A549 (cell line): ENCODE data around the gene MPPED1. TPM values are rescaled to one million over a fixed set of nuclear protein-coding genes. Genes with fewer than 3 reads are reported as not detected.

ENCODE experiments used
- ATAC-seq, 2 experiments: fragments of 200-7000 bp in 1 of 2; fragments of >200 bp in 1 of 2; cut with Nextera tagmentation in 1 of 2; cut with Tn5 transposase in 1 of 2; 3 replicates each; pipeline versions ENCODE4 v1.8.0 to v1.9.1; 2018 to 2020; ENCODE audit warnings: mild to moderate bottlenecking in 1 of 2, moderate library complexity in 1 of 2
- CTCF ChIA-PET: fragments of 300-600 bp; sonication (Branson Sonifier 250); formaldehyde crosslinking; extraction: SDS; loops from one replicate; lab custom pipeline; 2021; ENCODE audit warnings: antibody characterized with exemption, inconsistent platforms; lab: Yijun Ruan, JAX
- POLR2A ChIA-PET: fragments of 350-600 bp; formaldehyde crosslinking; extraction: SDS; loops from one replicate; lab custom pipeline; 2021; ENCODE audit warnings: antibody characterized with exemption, inconsistent platforms; lab: Yijun Ruan, JAX
- DNase-seq, 2 experiments: peaks; one replicate each; pipeline versions ENCODE4 v3.0.0 to v3.0.0-alpha.2; 2011 to 2016; ENCODE audit warnings: low read depth in 1 of 2, low spot score in 1 of 2
- FAIRE-seq: peaks from 2 replicates; lab custom pipeline; 2011; peaks lifted over from hg19 to GRCh38; lab: Jason Lieb, UNC
- H3K27ac ChIP-seq, 2 experiments: fragments of >200 bp; sonication (Bioruptor Twin); formaldehyde crosslinking; 3 replicates each; pipeline ENCODE4 v1.5.1; 2016 to 2017
- H3K4me1 ChIP-seq: fragments of >200 bp; sonication (Bioruptor Twin); formaldehyde crosslinking; 3 replicates; pipeline ENCODE4 v1.6.1; 2016
- H3K4me2 ChIP-seq: fragments of >200 bp; sonication (Bioruptor Twin); formaldehyde crosslinking; 3 replicates; pipeline ENCODE4 v1.6.1; 2016
- H3K4me3 ChIP-seq: fragments of >200 bp; sonication (Bioruptor Twin); formaldehyde crosslinking; 3 replicates; pipeline ENCODE4 v1.5.1; 2016
- H3K9me3 ChIP-seq: fragments of >200 bp; sonication (Bioruptor Twin); formaldehyde crosslinking; 3 replicates; pipeline ENCODE4 v1.6.1; 2016
- CBX2 ChIP-seq: fragments of 200-600 bp; sonication (generic); IDR thresholded peaks from 2 replicates; pipeline ENCODE4 v1.6.1; 2016; ENCODE audit warnings: low read depth, mild to moderate bottlenecking, borderline replicate concordance
- CBX8 ChIP-seq: fragments of 200-600 bp; sonication (generic); IDR thresholded peaks from 2 replicates; pipeline ENCODE4 v1.6.1; 2016
- EHF ChIP-seq: fragments of 250-450 bp; sonication (Bioruptor Pico); IDR thresholded peaks from 2 replicates; pipeline ENCODE4 v1.5.0; 2020; ENCODE audit warnings: mild to moderate bottlenecking
- FOSB ChIP-seq: fragments of 250-450 bp; sonication (Bioruptor Pico); IDR thresholded peaks from 2 replicates; pipeline ENCODE4 v1.5.0; 2020; ENCODE audit warnings: mild to moderate bottlenecking, moderate library complexity
- FOSL2 ChIP-seq, 2 experiments: fragments of 450-650 bp in 1 of 2; fragments of >200 bp in 1 of 2; sonication (Bioruptor Twin) in 1 of 2; formaldehyde crosslinking; IDR thresholded peaks; 2 replicates each; pipeline versions ENCODE4 v1.5.0 to v1.6.1; 2016 to 2020; ENCODE audit warnings: mild to moderate bottlenecking in 1 of 2, moderate library complexity in 1 of 2
- FOXS1 ChIP-seq: fragments of 250-450 bp; sonication (Bioruptor Pico); IDR thresholded peaks from 2 replicates; pipeline ENCODE4 v1.5.0; 2020; ENCODE audit warnings: mild to moderate bottlenecking, moderate library complexity
- HDAC2 ChIP-seq: fragments of 200-600 bp; sonication (generic); IDR thresholded peaks from 2 replicates; pipeline ENCODE4 v1.6.1; 2016
- HOXA7 ChIP-seq: fragments of 250-450 bp; sonication (Bioruptor Pico); IDR thresholded peaks from 2 replicates; pipeline ENCODE4 v1.5.0; 2020; ENCODE audit warnings: mild to moderate bottlenecking, moderate library complexity
- KDM5A ChIP-seq: fragments of 200-600 bp; sonication (generic); IDR thresholded peaks from 2 replicates; pipeline ENCODE4 v1.6.1; 2016; ENCODE audit warnings: antibody characterized with exemption, mild to moderate bottlenecking
- MAFK ChIP-seq: fragments of 450-650 bp; IDR thresholded peaks from 2 replicates; pipeline ENCODE4 v1.6.1; 2014; ENCODE audit not compliant: partially characterized antibody
- NFE2L2 ChIP-seq: fragments of 150-350 bp; conservative IDR thresholded peaks from 2 replicates; pipeline ENCODE4 v1.6.1; 2014; ENCODE audit warnings: low read length
- NPAS2 ChIP-seq: fragments of 250-450 bp; sonication (Bioruptor Pico); IDR thresholded peaks from 2 replicates; pipeline ENCODE4 v1.8.0; 2022; ENCODE audit warnings: mild to moderate bottlenecking, moderate library complexity, borderline replicate concordance
- PHF8 ChIP-seq: fragments of 200-600 bp; sonication (generic); IDR thresholded peaks from 2 replicates; pipeline ENCODE4 v1.6.1; 2016; ENCODE audit warnings: low read depth, mild to moderate bottlenecking, antibody characterized with exemption, moderate library complexity, borderline replicate concordance
- POLR2A ChIP-seq: IDR thresholded peaks from 2 replicates; pipeline ENCODE4 v1.6.1; 2012; ENCODE audit warnings: mild to moderate bottlenecking, low read length
- POLR2AphosphoS2 ChIP-seq: conservative IDR thresholded peaks from 2 replicates; pipeline ENCODE4 v1.6.1; 2012; ENCODE audit warnings: low read length, improper control_type of control experiment, inconsistent platforms
- RAD21 ChIP-seq, 2 experiments: fragments of >200 bp in 1 of 2; sonication (Bioruptor Twin) in 1 of 2; formaldehyde crosslinking in 1 of 2; IDR thresholded peaks in 1 of 2; conservative IDR thresholded peaks in 1 of 2; 2 replicates in 1 of 2; 3 replicates in 1 of 2; pipeline ENCODE4 v1.6.1; 2012 to 2018; ENCODE audit warnings: inconsistent platforms in 1 of 2
- RARB ChIP-seq: fragments of 250-450 bp; sonication (Bioruptor Pico); IDR thresholded peaks from 2 replicates; pipeline ENCODE4 v1.8.0; 2021; ENCODE audit warnings: mild to moderate bottlenecking, moderate library complexity
- RCOR1 ChIP-seq: fragments of 150-350 bp; IDR thresholded peaks from 2 replicates; pipeline ENCODE4 v1.6.1; 2014; ENCODE audit warnings: antibody characterized with exemption, low read length, low read depth
- RNF2 ChIP-seq: fragments of 200-600 bp; sonication (generic); IDR thresholded peaks from 2 replicates; pipeline ENCODE4 v1.6.1; 2016; ENCODE audit warnings: low read depth, mild to moderate bottlenecking, antibody characterized with exemption, moderate library complexity, borderline replicate concordance
- SMC3 ChIP-seq: fragments of >200 bp; sonication (Bioruptor Twin); formaldehyde crosslinking; IDR thresholded peaks from 3 replicates; pipeline ENCODE4 v1.6.1; 2018; ENCODE audit warnings: inconsistent platforms
- WGBS: methylation state at CpG from one replicate; pipeline ENCODE4 v1.1.6; 2017; ENCODE audit errors: missing lambda C conversion rate; 5-methylcytosine and 5-hydroxymethylcytosine counted together
- polyA plus RNA-seq, 4 experiments: library from polyadenylated mRNA; depleted of rRNA in 3 of 4; stranded (reverse); fragments of >200 nt; fragmentation: RNase III in 1 of 4; extraction: RNeasy Plus Mini Kit Qiagen cat#74134 plus additional on column Dnase treatment in 1 of 4; gene quantifications; 2 replicates in 3 of 4; 3 replicates in 1 of 4; pipeline ENCODE4 v1.2.3, GENCODE V29; 2011 to 2017
- TF ChIP-seq, protein P1 (sequence below): IDR thresholded peaks from 2 replicates; pipeline ENCODE4 v1.6.1; 2012
- TF ChIP-seq, protein P2 (sequence below): IDR thresholded peaks from 2 replicates; pipeline ENCODE4 v1.6.1; 2012
- TF ChIP-seq, protein P3 (sequence below): fragments of 250-450 bp; sonication (Bioruptor Pico); IDR thresholded peaks from 2 replicates; pipeline ENCODE4 v1.5.0; 2021; ENCODE audit warnings: mild to moderate bottlenecking, moderate library complexity, borderline replicate concordance
- TF ChIP-seq, protein P4 (sequence below): fragments of >200 bp; sonication (Bioruptor Twin); formaldehyde crosslinking; IDR thresholded peaks from 3 replicates; pipeline ENCODE4 v1.5.1; 2016
- TF ChIP-seq, protein P5 (sequence below): fragments of 150-350 bp; IDR thresholded peaks from 2 replicates; pipeline ENCODE4 v1.6.1; 2014; ENCODE audit warnings: low read depth, mild to moderate bottlenecking, low read length
- TF ChIP-seq, protein P6 (sequence below): fragments of >200 bp; sonication (Bioruptor Twin); formaldehyde crosslinking; IDR thresholded peaks from 2 replicates; pipeline ENCODE4 v1.6.1; 2016

Gene MPPED1
- polyA plus RNA-seq, 2 of the 4 experiments (the other 2 are of a cell fraction), result not detected

DNA sequence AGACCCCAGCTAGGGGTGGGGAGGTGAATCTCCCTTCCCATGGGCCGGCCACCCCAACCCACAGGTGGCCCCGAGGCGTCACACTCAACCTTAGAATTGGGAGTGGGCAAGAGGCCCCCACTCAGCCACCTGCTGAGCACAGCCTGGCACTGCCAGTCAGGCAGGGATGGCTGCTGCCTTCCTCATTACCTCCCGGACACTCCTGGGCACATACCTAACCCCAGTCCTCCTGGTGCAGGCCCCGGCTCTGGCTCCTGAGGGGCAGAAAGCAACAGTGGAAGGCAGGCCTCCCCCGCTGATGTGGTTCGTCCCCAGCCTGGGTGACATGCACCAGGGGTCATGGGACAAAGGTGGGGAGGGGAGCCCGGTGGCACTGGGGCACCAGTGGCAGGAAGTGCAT lies 103.6 kb downstream of the MPPED1 start:
- 60% methylated on average over 1 of the region's 8 CpGs for WGBS
- ChIA-PET POLR2A (no interaction called here), CTCF (interaction anchor here (1.4 kb wide), 1 partner anchor 18 kb away, joined by 3 read pairs; no protein-coding TSS in a partner anchor)
- no peaks in the 10 kb centered on the region for H3K4me1 ChIP-seq
- ATAC-seq (no peak), FAIRE-seq (no peak), DNase-seq (no peak)
- TF ChIP-seq, protein P1, sequence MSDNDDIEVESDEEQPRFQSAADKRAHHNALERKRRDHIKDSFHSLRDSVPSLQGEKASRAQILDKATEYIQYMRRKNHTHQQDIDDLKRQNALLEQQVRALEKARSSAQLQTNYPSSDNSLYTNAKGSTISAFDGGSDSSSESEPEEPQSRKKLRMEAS, result no peak
- no peak for TF ChIP-seq NPAS2
- no peak for TF ChIP-seq EHF (CRISPR knock-in tag)
- TF ChIP-seq CBX8, result no peak
- no peak for TF ChIP-seq KDM5A
- no peak for TF ChIP-seq SMC3
- TF ChIP-seq, protein P2, sequence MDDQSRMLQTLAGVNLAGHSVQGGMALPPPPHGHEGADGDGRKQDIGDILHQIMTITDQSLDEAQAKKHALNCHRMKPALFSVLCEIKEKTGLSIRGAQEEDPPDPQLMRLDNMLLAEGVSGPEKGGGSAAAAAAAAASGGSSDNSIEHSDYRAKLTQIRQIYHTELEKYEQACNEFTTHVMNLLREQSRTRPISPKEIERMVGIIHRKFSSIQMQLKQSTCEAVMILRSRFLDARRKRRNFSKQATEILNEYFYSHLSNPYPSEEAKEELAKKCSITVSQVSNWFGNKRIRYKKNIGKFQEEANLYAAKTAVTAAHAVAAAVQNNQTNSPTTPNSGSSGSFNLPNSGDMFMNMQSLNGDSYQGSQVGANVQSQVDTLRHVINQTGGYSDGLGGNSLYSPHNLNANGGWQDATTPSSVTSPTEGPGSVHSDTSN, result no peak
- TF ChIP-seq, protein P3, sequence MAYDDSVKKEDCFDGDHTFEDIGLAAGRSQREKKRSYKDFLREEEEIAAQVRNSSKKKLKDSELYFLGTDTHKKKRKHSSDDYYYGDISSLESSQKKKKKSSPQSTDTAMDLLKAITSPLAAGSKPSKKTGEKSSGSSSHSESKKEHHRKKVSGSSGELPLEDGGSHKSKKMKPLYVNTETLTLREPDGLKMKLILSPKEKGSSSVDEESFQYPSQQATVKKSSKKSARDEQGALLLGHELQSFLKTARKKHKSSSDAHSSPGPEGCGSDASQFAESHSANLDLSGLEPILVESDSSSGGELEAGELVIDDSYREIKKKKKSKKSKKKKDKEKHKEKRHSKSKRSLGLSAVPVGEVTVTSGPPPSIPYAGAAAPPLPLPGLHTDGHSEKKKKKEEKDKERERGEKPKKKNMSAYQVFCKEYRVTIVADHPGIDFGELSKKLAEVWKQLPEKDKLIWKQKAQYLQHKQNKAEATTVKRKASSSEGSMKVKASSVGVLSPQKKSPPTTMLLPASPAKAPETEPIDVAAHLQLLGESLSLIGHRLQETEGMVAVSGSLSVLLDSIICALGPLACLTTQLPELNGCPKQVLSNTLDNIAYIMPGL (CRISPR knock-in tag), result no peak
- no peak for TF ChIP-seq POLR2A
- no peak for TF ChIP-seq FOSL2 (IDR thresholded peaks at IDR 0.05)
- TF ChIP-seq FOSL2 (CRISPR knock-in tag; IDR thresholded peaks at IDR 0.05), result no peak
- TF ChIP-seq, protein P4, sequence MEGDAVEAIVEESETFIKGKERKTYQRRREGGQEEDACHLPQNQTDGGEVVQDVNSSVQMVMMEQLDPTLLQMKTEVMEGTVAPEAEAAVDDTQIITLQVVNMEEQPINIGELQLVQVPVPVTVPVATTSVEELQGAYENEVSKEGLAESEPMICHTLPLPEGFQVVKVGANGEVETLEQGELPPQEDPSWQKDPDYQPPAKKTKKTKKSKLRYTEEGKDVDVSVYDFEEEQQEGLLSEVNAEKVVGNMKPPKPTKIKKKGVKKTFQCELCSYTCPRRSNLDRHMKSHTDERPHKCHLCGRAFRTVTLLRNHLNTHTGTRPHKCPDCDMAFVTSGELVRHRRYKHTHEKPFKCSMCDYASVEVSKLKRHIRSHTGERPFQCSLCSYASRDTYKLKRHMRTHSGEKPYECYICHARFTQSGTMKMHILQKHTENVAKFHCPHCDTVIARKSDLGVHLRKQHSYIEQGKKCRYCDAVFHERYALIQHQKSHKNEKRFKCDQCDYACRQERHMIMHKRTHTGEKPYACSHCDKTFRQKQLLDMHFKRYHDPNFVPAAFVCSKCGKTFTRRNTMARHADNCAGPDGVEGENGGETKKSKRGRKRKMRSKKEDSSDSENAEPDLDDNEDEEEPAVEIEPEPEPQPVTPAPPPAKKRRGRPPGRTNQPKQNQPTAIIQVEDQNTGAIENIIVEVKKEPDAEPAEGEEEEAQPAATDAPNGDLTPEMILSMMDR, result no peak
- TF ChIP-seq RNF2, result no peak
- no peaks in the 10 kb centered on the region for H3K9me3 ChIP-seq
- no peak overlapping the region for H3K27ac ChIP-seq
- H3K4me3 ChIP-seq, result no peak overlapping the region
- no peak overlapping the region for H3K4me2 ChIP-seq

DNA sequence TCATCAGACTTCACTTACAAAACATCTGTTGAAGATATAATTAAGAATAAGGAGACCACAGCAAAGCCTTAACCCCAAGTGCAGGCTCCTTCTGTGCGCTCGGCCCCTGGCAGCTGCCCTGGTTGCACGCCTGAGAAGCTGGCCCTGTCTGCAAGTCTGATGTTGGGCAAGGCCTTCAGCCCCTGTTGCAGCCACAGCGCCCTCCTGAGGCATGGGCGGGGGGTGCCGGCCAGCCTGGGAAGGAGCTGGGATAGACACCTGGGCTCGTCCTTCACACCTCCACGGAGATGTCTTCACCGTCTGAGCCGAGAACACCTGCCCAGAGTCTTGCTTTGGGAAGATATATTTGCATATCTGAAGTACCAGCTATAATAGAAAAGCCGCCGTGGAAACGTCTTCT lies 104.1 kb downstream of the MPPED1 start:
- CTCF ChIA-PET, result interaction anchor here (1.4 kb wide), 1 partner anchor 18 kb away, joined by 3 read pairs; no protein-coding TSS in a partner anchor
- no peak for TF ChIP-seq FOSB (CRISPR knock-in tag)
- TF ChIP-seq, protein P5, sequence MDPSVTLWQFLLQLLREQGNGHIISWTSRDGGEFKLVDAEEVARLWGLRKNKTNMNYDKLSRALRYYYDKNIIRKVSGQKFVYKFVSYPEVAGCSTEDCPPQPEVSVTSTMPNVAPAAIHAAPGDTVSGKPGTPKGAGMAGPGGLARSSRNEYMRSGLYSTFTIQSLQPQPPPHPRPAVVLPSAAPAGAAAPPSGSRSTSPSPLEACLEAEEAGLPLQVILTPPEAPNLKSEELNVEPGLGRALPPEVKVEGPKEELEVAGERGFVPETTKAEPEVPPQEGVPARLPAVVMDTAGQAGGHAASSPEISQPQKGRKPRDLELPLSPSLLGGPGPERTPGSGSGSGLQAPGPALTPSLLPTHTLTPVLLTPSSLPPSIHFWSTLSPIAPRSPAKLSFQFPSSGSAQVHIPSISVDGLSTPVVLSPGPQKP, result no peak
- TF ChIP-seq, protein P3 (CRISPR knock-in tag), result no peak
- TF ChIP-seq FOXS1 (CRISPR knock-in tag), result no peak
- no peak for TF ChIP-seq HOXA7 (CRISPR knock-in tag)
- TF ChIP-seq, protein P2, result no peak
- no peak for TF ChIP-seq RAD21 (conservative IDR thresholded peaks at IDR 0.05 in 1 of 2, IDR thresholded peaks at IDR 0.05 in 1 of 2)
- TF ChIP-seq RCOR1, result no peak
- no peak for TF ChIP-seq MAFK
- TF ChIP-seq NPAS2, result no peak
- no peak for TF ChIP-seq CBX2
- TF ChIP-seq PHF8, result no peak
- TF ChIP-seq, protein P6, sequence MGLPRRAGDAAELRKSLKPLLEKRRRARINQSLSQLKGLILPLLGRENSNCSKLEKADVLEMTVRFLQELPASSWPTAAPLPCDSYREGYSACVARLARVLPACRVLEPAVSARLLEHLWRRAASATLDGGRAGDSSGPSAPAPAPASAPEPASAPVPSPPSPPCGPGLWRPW, result no peak
- TF ChIP-seq HDAC2, result no peak
- TF ChIP-seq, protein P1, result no peak
- no peak for TF ChIP-seq NFE2L2
- no peak for TF ChIP-seq RARB (CRISPR knock-in tag)
- no peak for TF ChIP-seq POLR2AphosphoS2

More for the DNA sequence above, 104.1 kb downstream of the MPPED1 start:
- Histone ChIP-seq H3K4me2 (no peak overlapping the region), H3K4me3 (no peak overlapping the region), H3K9me3 (no peaks in the 10 kb centered on the region), H3K27ac (no peak overlapping the region), H3K4me1 (no peaks in the 10 kb centered on the region)
- WGBS, result 71% methylated on average over 8 of the region's 13 CpGs
- FAIRE-seq (no peak), DNase-seq (no peak), ATAC-seq (0 out of 6 replicates have a peak, but pooled peaks of 1 of the 2 experiments have one; percentile 31)
- POLR2A ChIA-PET, result no interaction called here
